ENCODE results near the gene TBC1D17. TPM values are rescaled to one million over a fixed set of nuclear protein-coding genes. Genes with fewer than 3 reads are reported as not detected.
A peak's percentile ranks its signal among the peaks of the same experiment; 100 is the strongest.

Gene TBC1D17
- total and polyA plus RNA-seq, 9 donors: 23.1 to 77.5 (median 49.8) TPM

GRCh38 chr19:49888510-49888824 lies 11.0 kb downstream of the TBC1D17 start:
- Histone ChIP-seq H3K36me3 (no peaks in the 10 kb centered on the region), H3K4me1 (ENCODE audit: insufficient read depth) (peaks cover 6% of the 10 kb centered on the region), H3K4me3 (no peak overlapping the region), H3K27ac (no peak overlapping the region), H3K9me3 (no peaks in the 10 kb centered on the region), H3K27me3 (no peaks in the 10 kb centered on the region)
- no peak for TF ChIP-seq POLR2A (IDR thresholded peaks at IDR 0.05)
- no peak for TF ChIP-seq EP300 (IDR thresholded peaks at IDR 0.05)
- TF ChIP-seq, protein P1, sequence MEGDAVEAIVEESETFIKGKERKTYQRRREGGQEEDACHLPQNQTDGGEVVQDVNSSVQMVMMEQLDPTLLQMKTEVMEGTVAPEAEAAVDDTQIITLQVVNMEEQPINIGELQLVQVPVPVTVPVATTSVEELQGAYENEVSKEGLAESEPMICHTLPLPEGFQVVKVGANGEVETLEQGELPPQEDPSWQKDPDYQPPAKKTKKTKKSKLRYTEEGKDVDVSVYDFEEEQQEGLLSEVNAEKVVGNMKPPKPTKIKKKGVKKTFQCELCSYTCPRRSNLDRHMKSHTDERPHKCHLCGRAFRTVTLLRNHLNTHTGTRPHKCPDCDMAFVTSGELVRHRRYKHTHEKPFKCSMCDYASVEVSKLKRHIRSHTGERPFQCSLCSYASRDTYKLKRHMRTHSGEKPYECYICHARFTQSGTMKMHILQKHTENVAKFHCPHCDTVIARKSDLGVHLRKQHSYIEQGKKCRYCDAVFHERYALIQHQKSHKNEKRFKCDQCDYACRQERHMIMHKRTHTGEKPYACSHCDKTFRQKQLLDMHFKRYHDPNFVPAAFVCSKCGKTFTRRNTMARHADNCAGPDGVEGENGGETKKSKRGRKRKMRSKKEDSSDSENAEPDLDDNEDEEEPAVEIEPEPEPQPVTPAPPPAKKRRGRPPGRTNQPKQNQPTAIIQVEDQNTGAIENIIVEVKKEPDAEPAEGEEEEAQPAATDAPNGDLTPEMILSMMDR (IDR thresholded peaks at IDR 0.05): no peak
- WGBS, 3 donors: 74 to 90% (median 78%) methylated on average over 15 to 18 of the region's 18 CpGs
- DNase-seq: no peak
- intact Hi-C loops (cut with DNase I): no loop called here

- H3K4me3 ChIP-seq: no peak overlapping the region
- no peaks in the 10 kb centered on the region for H3K27me3 ChIP-seq
- intact Hi-C loops (cut with DNase I): no loop called here
- H3K27ac ChIP-seq: no peak overlapping the region
- no peaks in the 10 kb centered on the region for H3K36me3 ChIP-seq
- H3K4me1 ChIP-seq (ENCODE audit: insufficient read depth): peaks cover 6% of the 10 kb centered on the region
- H3K9me3 ChIP-seq: no peaks in the 10 kb centered on the region
- no peak for TF ChIP-seq EP300 (IDR thresholded peaks at IDR 0.05)
- TF ChIP-seq POLR2A (IDR thresholded peaks at IDR 0.05): no peak
- TF ChIP-seq, protein P1 (IDR thresholded peaks at IDR 0.05): no peak
- peak in 1 of 5 donors; percentile 57 for DNase-seq
- WGBS, 3 donors: 77 to 89% (median 83%) methylated on average over 23 of the region's 23 CpGs
Measured at GRCh38 chr19:49889038-49889686, 11.7 kb downstream of the TBC1D17 start.

DNA sequence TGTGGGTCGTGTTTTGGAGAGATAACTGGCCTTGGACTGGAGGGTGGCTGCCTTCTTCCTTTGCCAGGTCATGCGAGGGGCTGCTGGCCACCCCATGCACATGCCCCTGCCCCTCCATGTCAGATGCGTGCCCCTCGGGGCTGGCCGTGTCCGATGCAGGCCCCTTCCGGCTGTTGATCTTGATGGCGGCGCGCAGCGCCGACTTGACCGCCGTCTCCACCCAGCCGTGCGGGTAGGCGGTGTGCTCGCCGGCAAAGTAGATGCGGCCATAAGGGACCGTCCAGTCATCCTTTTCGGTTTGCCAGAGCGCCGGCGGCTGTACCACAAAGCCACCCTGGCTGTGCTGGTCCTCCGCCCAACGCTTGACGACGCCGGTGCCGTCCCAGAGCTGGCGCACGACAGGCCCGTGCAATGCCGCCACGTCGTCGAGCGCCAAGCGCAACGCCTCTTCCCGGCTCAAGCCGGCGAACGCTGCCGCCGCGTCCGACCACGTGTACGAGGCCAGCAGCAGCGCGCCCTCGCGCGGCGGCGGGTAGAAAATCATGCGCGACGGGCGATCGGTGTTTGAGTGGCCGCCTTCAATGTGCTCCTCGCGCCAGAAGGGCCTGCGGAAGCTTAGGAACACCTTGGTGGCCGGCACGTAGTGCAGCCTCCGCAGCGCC lies 12.3 kb downstream of the TBC1D17 start:
- TF ChIP-seq POLR2A (IDR thresholded peaks at IDR 0.05) (no peak), EP300 (IDR thresholded peaks at IDR 0.05) (no peak)
- TF ChIP-seq, protein P1 (IDR thresholded peaks at IDR 0.05): peak; percentile 82 to 84 (median 84)
- intact Hi-C loops (cut with DNase I): no loop called here
- H3K4me3 ChIP-seq: peak overlapping the region; percentile 2

DNA sequence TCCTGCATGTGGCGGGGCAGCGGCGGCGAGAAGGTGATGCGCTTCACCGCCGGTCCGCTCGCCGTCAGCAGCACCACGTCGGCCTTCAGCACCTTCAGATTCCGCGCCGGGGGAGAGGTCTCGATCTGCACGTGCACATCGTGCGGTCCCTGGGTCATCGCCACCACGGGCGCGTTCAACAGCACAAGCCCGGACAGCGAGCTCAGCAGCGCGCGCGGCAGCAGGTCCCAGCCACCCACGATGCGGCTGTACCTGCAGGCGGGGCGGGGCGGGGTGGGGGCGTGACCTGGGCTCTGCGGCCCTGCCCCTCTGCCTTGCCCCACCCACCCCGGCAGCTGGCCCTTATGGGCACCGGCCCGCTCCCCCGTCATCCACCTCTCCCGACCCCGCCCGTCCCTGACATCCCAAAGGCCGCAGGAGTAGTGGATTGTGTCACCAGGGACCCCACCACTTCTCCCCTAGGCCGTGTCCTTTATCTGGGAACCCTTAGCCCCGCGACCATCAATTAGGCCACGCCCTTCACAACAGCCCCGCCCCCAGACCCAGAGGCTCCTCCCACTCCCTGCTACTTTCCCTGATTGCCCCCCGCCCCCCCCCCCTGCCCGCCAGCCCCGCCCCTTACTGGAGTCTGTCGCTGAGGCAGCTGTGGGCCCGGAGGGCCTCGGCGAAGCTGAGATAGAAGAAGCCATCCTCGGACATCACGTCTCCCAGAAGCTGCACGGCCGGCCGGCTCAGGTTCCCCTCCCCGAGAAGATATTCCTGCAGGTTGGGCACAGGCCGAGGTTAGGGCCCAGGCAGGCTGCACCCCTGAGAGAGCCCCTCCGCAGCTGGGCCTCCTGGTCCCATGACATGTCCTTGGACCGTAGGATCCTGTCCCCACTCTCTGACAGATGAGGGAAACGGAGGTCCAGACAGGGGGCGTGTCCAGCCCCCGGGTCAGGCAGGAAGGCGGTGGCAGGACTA lies 13.1 kb downstream of the TBC1D17 start:
- TF ChIP-seq, protein P1 (IDR thresholded peaks at IDR 0.05): no peak
- TF ChIP-seq EP300 (IDR thresholded peaks at IDR 0.05): no peak
- TF ChIP-seq POLR2A (IDR thresholded peaks at IDR 0.05): no peak
- Histone ChIP-seq H3K4me1 (ENCODE audit: insufficient read depth) (peaks cover 6% of the 10 kb centered on the region), H3K27ac (no peak overlapping the region), H3K9me3 (no peaks in the 10 kb centered on the region), H3K4me3 (peak overlapping the region; percentile 2), H3K27me3 (no peaks in the 10 kb centered on the region), H3K36me3 (no peaks in the 10 kb centered on the region)
- intact Hi-C loops (cut with DNase I): no loop called here
- 11 to 19% (median 14%) methylated on average over 31 to 69 of the region's 69 CpGs for WGBS, 3 donors
- peak in 3 of 5 donors; percentile 49 to 69 (median 60) for DNase-seq

More for the DNA sequence above, 12.3 kb downstream of the TBC1D17 start:
- Histone ChIP-seq H3K36me3 (no peaks in the 10 kb centered on the region), H3K9me3 (no peaks in the 10 kb centered on the region), H3K4me1 (ENCODE audit: insufficient read depth) (peaks cover 6% of the 10 kb centered on the region), H3K27ac (no peak overlapping the region), H3K27me3 (no peaks in the 10 kb centered on the region)
- peak; percentile 73 to 86 (median 79) for DNase-seq
- 13 to 24% (median 17%) methylated on average over 68 to 71 of the region's 71 CpGs for WGBS, 3 donors
